B cell (primary cell): ENCODE measurements around the gene DNAH3.
"Not testable (repeated sequence)": the region's sequence is repeated elsewhere in the genome, so short reads cannot be mapped to it uniquely, and the experiment has no call there.

Experiments used
- CTCF ChIP-seq: fragments of 200-600 bp; IDR thresholded peaks from one replicate; pipeline ENCODE4 v1.8.0; 2022; ENCODE audit warnings: antibody characterized with exemption, mild to moderate bottlenecking
- EZH2 ChIP-seq: IDR thresholded peaks from 2 replicates; pipeline ENCODE4 v1.6.1; 2012; ENCODE audit warnings: borderline replicate concordance, low read depth, mild to moderate bottlenecking, moderate library complexity, low read length; ENCODE audit not compliant: insufficient read depth, poor library complexity, severe bottlenecking

DNA sequence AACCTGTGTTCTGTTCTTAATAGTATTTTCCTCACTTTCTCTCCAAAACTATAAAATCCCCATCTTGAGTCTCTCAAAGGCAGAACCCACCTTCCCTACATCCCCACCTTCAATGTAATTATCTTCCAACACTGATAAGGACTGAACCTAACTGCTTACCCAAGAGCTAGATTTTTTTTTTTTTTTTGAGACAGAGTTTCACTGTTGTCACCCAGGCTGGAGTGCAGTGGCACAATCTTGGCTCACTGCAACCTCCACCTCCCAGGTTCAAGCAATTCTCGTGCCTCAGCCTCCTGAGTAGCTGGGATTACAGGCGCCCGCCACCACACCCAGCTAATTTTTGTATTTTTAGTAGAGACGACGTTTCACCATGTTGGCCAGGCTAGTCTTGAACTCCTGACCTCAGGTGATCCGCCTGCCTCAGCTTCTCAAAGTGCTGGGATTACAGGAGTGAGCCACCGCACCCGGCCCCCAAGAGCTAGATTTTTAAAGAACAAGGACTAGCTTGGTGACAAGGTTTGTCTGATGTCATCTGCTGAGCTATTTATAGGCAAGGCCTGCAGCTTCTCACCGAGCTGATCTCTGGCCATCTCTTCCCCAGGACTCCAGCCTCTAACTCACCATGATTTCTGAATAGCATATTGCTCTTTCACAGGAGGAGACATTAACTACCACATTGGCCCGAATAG is 220.8 kb downstream of the DNAH3 start:
- TF ChIP-seq EZH2, CTCF: not testable (repeated sequence)
